ENCODE data around the gene SCPEP1. TPM values are rescaled to one million over a fixed set of nuclear protein-coding genes. Genes with fewer than 3 reads are reported as not detected.

Gene SCPEP1
- total and polyA plus RNA-seq, 2 of the 13 experiments (the other 11 are each of a cell fraction or from before 2014, with no cell fraction given): 24.3 to 27.3 TPM

- TF ChIP-seq SKIL (CRISPR knock-in tag; IDR thresholded peaks at IDR 0.05; ENCODE audit: borderline replicate concordance) (peak; percentile 63; the same call in 1 of the 2 replicates), AGO2 (optimal IDR thresholded peaks at IDR 0.05; ENCODE audit: low read depth, low read length) (peak; percentile 78), ZNF256 (CRISPR knock-in tag; conservative IDR thresholded peaks at IDR 0.05) (peak; percentile 46; the same call in 1 of the 2 replicates), MIER2 (CRISPR knock-in tag; IDR thresholded peaks at IDR 0.05) (peak; percentile 76), NONO (IDR thresholded peaks at IDR 0.05) (no peak), NONO (CRISPR knock-in tag; conservative IDR thresholded peaks at IDR 0.05) (peak; percentile 93), TEF (CRISPR knock-in tag; IDR thresholded peaks at IDR 0.05) (peak; percentile 65; the same call in 1 of the 2 replicates), ZNF318 (CRISPR knock-in tag; IDR thresholded peaks at IDR 0.05) (peak; percentile 55; the same call in 1 of the 2 replicates), ZFP91 (CRISPR knock-in tag; IDR thresholded peaks at IDR 0.05; ENCODE audit: borderline replicate concordance) (peak; percentile 90), TMF1 (CRISPR knock-in tag; IDR thresholded peaks at IDR 0.05; ENCODE audit: low read depth) (no peak; the same call in 1 of the 2 replicates), KLF6 (CRISPR knock-in tag; IDR thresholded peaks at IDR 0.05) (peak; percentile 85), ZNF292 (CRISPR knock-in tag; IDR thresholded peaks at IDR 0.05; ENCODE audit: borderline replicate concordance, low read depth) (peak; percentile 73), HOXA5 (CRISPR knock-in tag; IDR thresholded peaks at IDR 0.05) (peak; percentile 95), ZNF841 (CRISPR knock-in tag; IDR thresholded peaks at IDR 0.05; ENCODE audit: borderline replicate concordance) (no peak), TBL1XR1 (IDR thresholded peaks at IDR 0.05; ENCODE audit: borderline replicate concordance, low read length, partially characterized antibody) (no peak)
Observed at GRCh38 chr17:56960596-56961538, 17.1 kb upstream of the SCPEP1 start, which contains the start of gene COIL (continued).
